Right renal pelvis (tissue), 4 donors: Measurements from ENCODE around the gene LANCL3. TPM values are rescaled to one million over a fixed set of nuclear protein-coding genes. Genes with fewer than 3 reads are reported as not detected.
"Not testable (repeated sequence)": the region's sequence is repeated elsewhere in the genome, so short reads cannot be mapped to it uniquely, and the experiment has no call there.

Experiments
- DNase-seq, 4 donors: peaks; one replicate each; pipeline ENCODE4 v3.0.0-alpha.2; 2013; ENCODE audit warnings: low read depth in 4 of 4, low spot score in 3 of 4, missing footprints in 1 of 4
- polyA plus RNA-seq, 4 donors: library from polyadenylated mRNA; unstranded; fragments of 120-200 nt; gene quantifications; one replicate each; pipeline ENCODE4 v1.2.1, GENCODE V29; 2013; ENCODE audit not compliant: insufficient read length in 4 of 4

LANCL3 gene
- under 1 TPM; 0.13 to 0.24 (median 0.18) TPM for polyA plus RNA-seq

DNA sequence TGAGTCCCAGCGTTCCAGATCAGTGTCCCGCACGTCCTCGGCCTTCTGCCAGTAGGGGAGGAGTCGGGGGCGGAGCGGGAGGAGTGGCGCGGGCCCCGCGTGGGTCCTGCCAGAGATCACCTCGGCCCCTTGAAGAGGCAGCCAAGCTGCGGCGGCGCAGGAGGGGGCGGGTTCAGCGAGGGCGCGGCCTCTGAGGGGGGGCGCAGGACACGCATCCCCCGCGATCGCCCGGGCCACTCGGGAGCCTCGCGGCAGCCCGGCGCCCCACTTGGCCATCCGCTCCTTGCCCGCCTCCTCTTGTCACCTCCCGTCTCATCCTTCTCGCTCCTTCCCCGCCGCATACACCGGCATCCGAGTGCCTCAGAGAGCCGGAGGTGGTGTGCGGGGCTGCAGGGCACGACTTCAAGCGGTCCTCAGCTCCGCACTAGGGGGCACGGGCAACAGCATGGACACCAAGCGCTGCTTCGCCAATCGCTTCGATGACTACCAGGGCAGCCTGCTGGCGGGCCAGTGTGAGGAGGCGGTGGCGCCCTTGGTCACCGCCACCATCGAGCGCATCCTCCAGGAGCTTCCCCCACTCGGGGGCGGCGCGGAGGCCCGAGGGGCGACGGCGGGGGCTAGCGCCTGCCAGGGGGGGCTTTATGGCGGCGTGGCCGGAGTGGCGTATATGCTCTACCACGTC is at the start of gene LANCL3:
Gene LANCL3 (plus strand): TSS at position 236 of the 682 bp plus-strand sequence. CDS start 210 bp downstream, at position 446.
- not testable (repeated sequence) for DNase-seq

DNA sequence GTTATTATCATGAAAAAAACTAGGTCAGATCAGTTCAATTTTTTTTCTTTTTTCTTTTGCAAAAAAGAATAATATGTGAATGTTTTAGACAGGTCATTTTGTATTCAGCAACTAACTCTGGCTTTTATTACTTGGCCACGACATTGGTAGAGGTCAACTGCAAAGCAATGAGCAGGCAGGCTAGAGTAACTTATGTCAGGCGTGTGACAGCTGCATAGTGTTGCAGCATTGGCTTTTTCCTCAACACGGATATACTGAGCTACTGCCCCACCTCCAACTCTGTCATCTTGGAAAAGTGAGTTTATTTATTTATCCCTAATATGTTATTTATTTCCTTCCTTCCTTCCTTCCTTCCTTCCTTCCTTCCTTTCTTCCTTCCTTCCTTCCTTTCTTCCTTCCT is 47.8 kb upstream of the LANCL3 start:
- DNase-seq = not testable (repeated sequence)

DNA sequence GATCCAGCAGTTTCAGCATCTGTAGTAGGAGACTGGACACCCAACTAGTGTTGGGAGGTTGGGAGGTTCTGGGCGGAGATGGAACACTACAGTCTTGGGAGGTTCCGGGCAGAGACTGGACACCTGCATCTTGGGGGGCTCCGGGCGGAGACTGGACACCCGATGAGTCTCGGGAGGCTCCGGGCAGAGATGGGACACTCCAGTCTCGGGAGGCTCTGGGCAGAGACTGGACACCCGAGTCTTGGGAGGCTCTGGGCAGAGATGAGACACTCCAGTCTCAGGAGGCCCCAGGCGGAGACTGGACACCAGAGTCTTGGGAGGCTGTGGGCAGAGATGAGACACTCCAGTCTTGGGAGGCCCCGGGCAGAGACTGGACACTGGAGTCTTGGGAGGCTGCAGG is 29.5 kb upstream of the LANCL3 start:
- DNase-seq = no peak

DNA sequence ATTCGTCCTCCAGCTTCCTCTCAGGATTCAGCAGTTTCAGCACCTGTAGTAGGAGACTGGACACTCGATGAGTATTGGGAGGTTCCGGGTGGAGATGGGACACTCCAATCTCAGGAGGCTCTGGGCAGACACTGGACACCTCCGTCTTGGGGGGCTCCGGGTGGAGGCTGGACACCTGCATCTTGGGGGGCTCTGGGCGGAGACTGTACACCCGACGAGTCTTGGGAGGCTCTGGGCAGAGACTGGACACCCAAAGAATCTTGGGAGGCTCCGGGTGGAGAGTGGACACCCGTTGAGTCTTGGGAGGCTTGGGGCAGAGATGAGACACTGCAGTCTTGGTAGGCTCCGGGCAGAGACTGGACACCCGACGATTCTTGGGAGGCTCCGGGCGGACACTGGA is 28.7 kb upstream of the LANCL3 start:
- DNase-seq = no peak

DNA sequence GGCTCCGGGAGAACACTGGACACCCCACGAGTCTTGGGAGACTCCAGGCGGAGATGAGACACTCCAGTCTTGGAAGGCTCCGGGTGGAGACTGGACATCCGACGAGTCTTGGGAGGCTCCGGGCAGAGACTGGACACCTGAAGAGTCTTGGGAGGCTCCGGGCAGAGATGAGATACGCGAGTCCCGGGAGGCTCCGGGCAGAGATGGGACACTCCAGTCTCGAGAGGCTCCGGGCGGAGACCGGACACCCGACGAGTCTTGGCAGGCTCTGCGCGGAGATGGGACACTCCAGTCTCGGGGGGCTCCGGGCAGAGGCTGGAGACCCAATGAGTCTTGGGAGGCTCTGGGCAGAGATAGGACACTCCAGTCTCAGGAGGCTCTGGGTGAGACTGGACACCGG is 28.1 kb upstream of the LANCL3 start:
- no peak for DNase-seq

DNA sequence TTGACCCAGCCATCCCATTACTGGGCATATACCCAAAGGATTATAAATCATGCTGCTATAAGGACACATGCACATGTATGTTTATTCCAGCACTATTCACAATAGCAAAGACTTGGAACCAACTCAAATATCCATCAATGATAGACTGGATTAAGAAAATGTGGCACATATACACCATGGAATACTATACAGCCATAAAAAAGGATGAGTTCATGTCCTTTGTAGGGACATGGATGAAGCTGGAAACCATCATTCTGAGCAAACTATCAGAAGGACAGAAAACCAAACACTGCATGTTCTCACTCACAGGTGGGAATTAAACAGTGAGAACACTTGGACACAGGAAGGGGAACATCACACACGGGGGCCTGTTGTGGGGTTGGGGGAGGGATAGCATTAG is 26.9 kb upstream of the LANCL3 start:
- not testable (repeated sequence) for DNase-seq

DNA sequence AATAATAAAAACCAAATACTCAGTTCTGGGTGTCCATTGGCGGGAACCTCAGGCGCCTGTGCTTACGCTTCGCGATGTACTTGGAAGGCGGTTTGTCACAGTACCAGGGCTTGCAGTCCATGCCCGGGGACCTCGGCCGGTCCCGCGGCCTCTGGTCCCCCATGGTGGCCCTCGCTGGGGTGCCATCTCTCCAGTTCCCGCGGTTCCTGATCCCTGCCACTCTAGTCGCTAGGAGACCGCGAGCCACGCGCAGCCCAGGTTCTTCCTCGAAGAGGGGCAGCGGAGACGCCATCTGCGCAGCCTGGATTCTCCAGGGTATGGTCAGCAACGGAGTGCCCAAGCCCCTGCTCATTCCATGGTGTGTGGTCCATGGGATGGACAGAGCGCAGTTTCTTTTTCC is 26.4 kb upstream of the LANCL3 start:
- DNase-seq = no peak

DNA sequence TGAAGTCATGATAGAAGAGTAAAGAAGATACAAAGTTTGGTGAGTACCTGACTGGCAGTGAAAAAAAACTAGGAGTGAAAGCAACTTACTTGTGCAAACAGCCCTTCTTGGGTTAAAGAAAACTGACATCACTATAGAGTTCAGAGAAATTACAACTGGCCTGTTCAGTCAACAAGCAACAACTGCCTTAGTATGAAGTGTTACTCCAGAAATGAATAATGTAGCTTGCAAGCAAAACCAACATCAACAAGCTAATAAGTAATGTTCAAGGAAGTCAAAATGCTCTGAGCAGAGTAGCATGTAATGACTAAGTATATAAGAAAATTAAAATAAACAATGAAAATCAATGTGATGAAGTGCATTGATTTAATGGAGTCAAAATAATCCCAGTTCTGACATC is 21.8 kb upstream of the LANCL3 start:
- not testable (repeated sequence) for DNase-seq

DNA sequence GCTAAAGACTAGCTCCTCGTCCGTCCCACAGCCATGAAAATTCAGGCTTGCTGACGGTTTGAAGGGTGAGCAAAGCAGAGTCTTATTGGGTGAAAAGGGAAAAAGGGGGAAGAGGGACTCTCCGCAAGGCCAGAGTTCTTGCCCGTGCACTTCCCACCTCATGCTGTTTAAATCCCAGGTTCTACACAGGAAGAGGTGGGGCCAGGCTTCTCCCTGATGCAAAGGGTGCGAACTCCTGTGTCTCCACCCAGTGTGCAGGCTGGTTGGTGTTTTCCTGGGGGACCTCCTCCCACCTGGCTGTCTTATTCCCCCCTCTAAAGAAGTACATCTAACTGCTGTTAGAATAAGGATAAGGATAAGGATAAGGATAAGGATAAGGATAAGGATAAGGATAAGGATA is 18.0 kb upstream of the LANCL3 start:
- DNase-seq = no peak

DNA sequence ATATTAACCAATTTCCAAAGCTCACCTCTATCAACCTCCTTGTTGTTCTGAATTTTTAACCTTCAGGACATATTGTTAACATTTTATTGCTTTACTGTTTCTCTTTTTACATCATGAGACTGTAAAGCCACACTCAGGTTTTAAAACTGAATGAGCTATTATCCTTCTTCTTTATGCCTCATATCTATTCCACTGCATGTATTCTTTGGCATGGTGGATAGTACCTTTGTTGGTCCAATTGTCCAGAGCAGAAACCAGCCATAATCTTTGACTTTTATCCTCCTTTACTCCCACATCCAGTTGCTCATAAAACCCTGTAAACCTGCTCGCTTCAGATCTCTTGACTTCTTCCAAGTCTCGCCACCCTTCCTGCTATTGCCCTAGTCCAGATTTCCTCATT is 6.2 kb upstream of the LANCL3 start:
- DNase-seq = not testable (repeated sequence)

DNA sequence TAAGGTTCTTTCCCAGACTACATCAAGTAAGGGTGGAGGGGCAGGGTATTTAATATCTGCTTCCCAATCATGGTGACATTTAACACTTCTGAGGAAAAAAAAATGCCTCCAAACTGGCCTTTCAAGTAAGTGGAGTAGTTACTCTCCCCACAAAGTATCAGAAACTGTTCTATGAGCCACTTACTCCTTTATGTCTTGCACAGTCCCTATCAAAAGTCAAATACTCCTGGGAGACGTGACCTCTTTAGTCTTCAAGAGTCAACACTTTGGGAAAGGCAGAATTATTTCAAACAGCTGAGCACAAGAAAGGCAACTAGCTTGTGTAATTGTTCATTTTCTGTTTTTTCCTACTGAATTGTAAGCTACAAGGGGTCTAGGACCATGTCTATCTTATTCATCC is 1.1 kb upstream of the LANCL3 start:
- DNase-seq = not testable (repeated sequence)

DNA sequence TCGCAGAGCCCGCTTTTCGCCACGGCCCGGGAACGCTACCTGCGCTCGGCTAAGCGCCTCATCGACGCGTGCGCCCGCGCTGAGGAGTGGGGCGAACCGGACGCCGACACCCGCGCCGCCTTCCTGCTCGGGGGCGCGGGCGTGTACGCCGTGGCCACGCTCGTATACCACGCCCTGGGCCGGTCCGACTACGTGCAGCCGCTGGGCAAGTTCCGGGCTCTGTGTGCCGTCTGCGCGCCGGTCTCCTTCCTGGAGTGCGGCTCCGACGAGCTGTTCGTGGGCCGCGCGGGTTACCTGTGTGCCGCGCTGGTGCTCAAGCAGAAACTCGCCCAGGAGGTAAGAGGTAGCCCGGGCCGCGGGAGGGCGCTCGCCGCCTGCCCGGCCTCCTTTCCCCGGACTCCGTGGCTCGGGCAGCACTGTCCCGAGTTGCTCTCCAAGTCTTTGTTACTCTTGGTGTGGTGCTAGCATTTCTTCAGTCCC is 687 bp downstream of the LANCL3 start:
- DNase-seq = not testable (repeated sequence)

DNA sequence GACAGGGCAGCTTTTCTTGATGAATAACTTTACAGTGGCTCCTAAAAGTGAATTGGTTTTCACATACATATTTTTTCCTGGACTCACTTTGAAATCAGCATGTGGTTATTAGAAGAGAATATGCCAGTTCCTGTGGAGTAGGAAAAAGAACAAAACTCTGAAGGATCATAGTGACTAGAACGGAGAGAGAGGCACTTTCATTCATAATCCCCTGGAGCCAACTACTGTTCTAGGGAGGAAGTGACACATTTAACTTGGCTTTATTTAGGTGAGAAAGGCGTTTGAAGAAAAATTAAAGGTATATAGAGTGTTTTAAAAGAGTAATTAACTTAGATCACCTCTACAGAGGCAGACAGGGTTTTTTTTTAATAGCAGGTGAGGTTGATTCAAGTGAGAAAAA is 1.7 kb downstream of the LANCL3 start:
- DNase-seq = not testable (repeated sequence)

DNA sequence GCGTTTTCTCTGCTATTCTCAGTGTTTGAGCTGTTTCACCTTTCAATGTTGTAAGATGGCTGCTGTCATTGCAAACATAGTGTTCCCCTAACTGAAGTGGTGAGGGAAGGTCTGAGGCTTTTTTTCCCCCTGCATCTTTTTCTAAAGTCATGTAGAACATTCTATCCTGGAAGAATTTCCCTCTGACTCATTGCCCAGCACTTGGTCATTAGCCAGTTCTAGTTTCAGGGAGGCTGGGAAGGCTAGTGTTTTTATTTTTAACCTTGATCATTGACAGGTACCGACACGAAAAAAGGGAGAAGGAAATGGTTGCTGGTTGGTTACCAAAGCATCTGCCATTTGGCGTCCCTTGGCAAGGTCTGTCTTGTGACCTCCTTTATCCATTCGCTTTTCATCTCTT is 6.6 kb downstream of the LANCL3 start:
- no peak for DNase-seq

DNA sequence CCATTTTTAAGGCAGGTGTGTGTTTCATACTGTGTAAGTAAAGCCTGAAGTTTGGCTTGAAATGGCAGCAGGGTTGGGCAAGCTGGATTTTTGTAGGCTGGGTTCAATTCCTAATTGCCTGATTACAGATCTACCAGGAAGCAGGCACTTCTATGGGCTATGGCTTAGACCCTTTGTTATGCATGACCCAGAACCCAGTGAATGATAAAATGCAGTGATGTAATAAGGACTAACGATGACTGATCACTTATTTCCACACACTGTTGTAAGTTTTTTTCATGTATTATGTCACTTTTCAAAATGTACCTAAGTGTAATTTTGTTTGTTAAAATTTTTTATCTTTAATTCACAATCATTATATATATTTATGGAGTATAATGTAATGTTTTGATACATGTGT is 8.6 kb downstream of the LANCL3 start:
- DNase-seq = no peak

DNA sequence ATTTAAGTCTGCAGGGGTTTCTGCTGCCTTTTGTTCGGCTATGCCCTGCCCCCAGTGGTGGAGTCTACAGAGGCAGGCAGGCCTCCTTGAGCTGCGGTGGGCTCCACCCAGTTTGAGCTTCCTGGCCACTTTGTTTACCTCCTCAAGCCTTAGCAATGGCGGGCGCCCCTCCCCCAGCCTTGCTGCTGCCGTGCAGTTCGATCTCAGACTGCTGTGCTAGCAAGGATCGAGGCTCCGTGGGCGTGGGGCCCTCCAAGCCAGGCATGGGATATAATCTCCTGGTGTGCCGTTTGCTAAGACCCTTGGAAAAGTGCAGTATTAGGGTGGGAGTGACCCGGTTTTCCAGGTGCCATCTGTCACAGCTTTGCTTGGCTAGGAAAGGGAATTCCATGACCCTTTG is 15.9 kb downstream of the LANCL3 start:
- not testable (repeated sequence) for DNase-seq

DNA sequence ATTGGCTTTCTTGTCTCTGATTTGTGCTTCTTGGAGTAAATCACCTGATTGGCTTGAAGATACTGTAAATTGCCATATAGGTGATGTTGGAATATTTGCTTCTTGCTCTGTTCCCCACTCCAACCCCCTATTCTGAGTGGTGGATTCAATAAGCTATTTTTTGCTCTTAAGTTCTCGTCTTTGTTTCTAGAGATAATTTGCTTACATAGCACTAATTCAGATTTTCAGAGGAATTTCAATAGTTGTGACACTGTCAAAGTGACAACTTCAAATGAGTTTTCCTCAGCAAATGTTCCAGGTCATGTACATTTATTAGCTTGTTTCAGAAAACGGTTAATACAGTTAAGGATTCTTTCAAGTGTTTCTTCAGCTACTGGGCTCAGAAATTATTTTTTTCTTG is 18.6 kb downstream of the LANCL3 start:
- no peak for DNase-seq

DNA sequence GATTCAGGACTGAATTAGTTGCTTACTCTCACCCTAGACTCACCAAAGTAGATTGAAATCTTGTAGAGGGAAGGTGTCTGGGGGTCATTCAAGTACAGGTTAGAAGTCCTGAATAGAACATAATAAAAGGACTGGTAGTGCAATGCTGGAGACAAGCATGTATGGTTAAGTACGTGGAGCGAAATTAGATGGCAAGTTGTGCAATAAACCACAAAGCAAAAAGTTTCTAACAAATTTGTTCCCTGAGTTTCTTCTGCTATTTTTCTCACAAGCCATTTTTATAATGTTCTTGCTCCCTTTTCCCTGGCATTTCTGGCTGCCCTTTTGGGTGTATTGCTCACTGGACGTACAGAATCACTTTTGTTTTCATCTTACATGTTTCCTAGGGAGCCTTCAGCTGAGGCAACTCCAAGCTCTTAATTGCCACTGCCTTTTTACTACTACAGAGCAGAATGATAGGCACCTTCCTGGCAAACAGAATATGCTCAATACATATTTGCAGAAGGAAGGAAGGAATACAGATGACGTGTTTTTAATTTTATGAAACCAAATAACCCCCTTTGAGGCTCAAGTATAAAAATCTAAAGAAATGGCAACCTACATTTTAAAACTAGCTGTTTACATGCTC is 23.4 kb downstream of the LANCL3 start:
- DNase-seq = no peak

DNA sequence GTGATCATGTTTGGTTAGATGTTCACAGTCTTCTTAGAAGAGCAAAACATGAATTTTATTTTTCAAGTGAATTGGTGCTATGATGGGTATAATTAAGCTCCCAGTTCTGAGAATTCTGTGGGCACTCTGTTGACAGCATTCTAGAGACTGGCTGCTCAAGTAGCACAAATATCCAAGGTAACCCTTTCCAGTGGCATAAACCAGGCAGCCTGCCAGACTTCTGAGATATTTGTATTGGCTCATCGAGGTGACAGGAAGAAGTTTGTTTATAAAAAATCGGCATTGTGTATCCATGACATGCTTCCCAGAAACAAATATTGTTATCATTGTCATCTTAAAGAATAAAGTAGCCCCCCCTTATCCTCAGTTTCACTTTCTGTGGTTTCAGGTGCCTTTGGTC is 28.3 kb downstream of the LANCL3 start:
- DNase-seq = no peak

DNA sequence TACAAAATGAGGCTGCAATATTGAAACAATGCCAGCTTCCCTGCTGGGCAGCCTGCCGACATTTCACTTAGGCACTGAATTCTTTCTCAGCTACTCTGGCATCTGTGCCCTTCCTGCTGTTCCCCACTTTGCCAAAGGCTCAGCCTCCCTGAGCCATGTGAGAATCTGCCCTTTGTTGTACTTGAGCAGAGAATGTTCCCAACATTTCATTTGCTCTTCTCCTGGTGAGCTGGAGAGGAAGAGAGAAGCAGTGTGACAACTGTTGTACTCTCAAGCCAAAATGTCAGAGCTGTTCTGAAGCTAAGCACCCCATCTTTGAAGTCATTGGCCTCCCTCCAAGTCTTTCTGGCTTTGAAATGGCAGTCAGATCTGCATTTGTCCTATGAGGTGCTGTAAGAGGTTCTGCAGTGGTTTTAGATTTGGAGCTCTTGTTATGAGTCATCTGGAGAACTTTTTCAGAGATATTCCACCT is 32.5 kb downstream of the LANCL3 start:
- DNase-seq = no peak

DNA sequence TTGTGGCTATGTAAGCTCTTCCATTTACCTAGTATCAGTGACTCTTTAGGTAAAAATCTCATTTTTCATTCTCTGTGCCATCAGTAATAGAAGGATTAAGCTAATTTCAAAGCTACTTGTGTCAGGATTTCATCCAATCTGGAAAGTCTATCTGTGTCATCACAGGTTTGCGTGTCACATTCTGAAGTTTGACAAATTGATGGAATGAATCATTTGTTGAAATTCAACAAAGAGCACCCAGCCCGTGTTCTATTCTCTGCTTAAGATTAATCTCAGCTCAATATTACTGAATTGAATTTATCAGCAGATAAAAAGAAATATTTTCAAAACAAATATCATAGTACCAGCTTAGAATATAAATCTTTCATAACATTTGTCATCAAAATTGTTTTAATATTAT is 35.8 kb downstream of the LANCL3 start:
- no peak for DNase-seq

DNA sequence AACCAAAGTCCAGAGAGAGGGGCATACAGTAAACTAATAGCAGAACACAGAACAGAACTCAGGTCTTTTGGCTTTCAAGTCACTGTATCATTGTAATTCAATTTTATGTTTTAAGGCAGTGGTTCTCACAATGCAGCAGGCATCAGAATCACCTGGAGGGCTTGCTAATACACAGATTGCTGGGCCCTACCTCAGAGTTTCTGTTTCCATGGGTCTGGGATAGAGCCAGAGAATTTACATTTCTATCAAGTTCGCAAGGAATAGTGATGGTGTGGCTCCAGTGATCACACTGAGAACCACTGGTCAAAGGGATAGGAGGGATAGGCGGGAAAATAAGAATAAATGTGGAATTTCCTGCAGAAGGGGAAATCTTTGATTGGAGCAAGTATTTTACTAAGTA is 36.7 kb downstream of the LANCL3 start:
- no peak for DNase-seq
